Activated CD4-positive, alpha-beta T cell treated with anti-CD3 and anti-CD28 coated beads, Interleukin-2, amount 50 U/mL, for 24 hours (primary cell): Measurements from ENCODE around the gene RGS3.
A peak's percentile ranks its signal among the peaks of the same experiment; 100 is the strongest.

Experiments
- DNase-seq, 2 donors: peaks; one replicate each; pipeline ENCODE4 v3.0.0-alpha.2; 2020; ENCODE audit warnings: low read depth in 1 of 2, low spot score in 1 of 2

RGS3 gene

GRCh38 chr9:113583511-113584427, 120.2 kb downstream of the RGS3 start:
- DNase-seq: no peak

GRCh38 chr9:113584428-113585084, 121.0 kb downstream of the RGS3 start:
- no peak for DNase-seq

- DNase-seq: no peak
Measured at GRCh38 chr9:113585085-113585442, 121.5 kb downstream of the RGS3 start.

DNA sequence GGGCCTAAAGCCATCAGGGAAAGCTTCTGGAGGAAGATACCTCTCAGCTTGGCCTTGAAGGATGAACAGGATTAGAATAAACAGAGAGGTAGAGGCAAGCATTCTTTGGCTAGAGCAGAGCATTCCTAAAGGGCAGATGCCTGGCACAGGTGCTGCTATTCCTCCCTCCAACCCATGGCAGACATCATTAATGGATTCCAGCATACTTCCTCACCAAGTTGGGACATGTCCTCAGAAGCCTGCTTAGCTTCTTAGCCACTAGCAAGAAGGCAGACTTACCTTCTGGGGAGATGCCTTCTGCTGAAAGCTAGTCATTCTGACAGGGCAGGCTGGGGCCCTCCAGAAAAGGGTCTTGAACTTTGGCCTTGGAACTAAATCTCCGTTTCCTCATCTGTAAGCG, 122.0 kb downstream of the RGS3 start:
- DNase-seq: no peak

DNA sequence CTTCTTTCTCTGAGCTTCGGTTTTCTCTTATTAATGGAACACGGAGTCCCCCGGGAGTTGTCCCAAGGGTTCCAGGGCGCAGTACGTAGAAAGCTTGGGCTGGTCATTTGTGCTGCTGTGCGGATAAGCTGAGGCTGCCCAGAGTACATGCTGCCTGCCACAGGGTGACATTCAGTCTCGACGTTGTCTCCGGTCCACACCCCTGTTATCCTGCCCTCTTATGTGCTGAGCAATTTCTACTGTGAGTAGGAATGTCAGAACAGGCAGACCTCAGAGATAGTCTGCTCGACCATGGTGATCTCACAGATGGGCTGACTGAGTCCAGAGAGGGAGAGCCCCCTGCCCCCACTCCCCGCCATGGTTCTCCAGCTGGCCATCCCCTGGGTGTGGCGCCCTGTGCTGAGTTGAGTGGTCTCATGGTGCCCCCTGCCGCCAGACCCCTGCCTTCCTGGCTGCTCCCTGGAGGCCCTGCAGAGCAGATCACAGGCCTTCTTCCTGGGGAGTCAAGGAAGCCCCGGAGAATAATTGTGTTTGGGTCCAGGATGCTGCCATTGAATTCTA, 124.0 kb downstream of the RGS3 start:
- no peak for DNase-seq

GRCh38 chr9:113588242-113588810, 124.8 kb downstream of the RGS3 start:
- DNase-seq: no peak

DNA sequence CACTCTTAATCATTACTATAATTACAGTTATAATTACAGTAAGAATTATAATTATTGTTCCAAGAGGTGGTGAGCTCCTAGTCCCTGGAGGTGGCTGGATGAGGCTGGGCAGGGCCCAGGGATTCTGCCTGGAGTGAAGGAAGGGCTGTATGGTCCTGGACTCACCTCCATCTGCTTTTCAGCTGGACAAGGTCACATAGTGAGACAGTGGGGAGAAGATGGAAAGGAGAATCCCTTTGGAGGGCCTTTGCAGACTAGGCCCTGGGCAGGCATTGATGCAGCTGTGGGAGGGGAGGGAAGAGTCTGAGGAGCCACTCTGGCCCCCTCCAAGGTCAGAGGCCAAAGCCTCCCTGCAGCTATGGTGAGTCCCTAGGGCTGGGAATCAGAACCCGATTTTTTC, 125.4 kb downstream of the RGS3 start:
- DNase-seq: no peak

DNA sequence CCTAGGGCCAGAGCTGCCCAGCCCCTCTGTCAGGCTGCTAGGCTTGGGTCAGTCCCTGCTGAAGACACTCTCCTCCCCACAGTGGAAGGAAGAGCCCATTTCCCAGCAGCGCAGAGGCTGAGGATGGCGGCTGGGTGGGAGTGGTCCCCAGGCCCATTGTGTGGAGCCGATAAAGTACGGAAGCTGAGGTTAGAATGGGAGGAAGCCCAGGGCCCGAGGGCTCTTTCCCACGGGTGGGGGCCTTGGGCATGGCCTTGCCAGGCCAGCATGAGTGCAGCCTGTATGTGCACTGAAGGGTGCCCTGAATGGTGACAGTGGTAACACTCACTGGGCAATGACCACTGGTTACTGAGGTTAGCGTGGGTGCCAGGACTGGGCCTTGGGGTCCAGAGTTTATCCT, 125.9 kb downstream of the RGS3 start:
- DNase-seq: no peak

- DNase-seq: no peak
Measured at GRCh38 chr9:113589890-113590289, 126.4 kb downstream of the RGS3 start.

DNA sequence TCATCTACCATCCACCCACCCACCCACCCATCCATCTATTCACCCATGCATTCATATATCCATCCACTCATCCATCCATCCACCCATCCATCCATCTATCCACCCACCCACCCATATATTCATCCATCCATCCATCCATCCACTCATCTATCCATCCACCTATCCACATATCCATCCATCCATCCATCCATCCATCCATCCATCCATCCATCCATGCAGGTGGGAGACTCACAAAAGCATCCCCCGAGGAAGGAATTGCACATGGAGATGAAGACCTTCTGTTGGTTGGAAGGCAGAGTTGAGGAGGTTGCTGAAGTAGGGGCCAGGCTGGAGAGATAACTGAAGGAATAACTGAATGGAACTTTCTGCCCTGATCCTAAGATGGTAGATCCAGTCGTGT, 126.9 kb downstream of the RGS3 start:
- DNase-seq: no peak

- DNase-seq: peak; percentile 50 to 52
Measured at GRCh38 chr9:113590991-113591898, 127.7 kb downstream of the RGS3 start.

- DNase-seq: no peak
Measured at GRCh38 chr9:113591899-113592625, 128.5 kb downstream of the RGS3 start.

DNA sequence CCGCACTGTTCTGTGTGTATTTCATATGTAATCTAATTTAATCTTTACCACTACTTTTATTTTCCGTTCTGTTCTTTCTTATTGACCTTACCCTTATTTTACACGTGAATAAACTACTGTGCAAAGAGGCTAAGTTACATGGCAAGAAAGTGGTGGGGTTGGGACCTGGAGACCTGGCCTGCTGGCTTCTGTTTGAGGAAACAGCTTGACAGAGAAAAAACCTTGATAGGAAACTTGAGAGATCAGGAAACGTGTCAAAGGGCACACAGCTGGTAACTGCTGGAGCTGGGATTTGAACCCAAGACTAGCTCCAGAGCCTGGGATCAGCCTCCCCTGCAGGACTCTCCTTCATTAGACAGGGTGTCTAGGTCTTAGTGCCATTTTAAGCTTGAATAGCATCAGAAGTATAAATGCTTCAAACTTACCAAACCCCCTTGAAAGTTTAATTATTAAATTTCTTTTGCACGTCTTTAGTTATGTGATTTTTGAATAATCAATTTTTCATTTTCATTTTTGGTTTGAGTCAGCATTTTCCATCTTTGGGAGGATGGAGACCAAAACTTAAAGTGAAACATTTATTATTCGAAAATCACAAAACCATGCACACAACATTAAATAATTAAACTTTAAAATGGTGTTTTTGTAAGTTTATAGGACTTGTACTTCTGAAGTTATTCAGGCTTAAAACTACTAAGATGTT, 129.5 kb downstream of the RGS3 start:
- no peak for DNase-seq

- DNase-seq: no peak
Measured at GRCh38 chr9:113593682-113594281, 130.3 kb downstream of the RGS3 start.

GRCh38 chr9:113594484-113595299, 131.2 kb downstream of the RGS3 start:
- no peak for DNase-seq

- no peak for DNase-seq
Measured at GRCh38 chr9:113596616-113597320, 133.2 kb downstream of the RGS3 start.

DNA sequence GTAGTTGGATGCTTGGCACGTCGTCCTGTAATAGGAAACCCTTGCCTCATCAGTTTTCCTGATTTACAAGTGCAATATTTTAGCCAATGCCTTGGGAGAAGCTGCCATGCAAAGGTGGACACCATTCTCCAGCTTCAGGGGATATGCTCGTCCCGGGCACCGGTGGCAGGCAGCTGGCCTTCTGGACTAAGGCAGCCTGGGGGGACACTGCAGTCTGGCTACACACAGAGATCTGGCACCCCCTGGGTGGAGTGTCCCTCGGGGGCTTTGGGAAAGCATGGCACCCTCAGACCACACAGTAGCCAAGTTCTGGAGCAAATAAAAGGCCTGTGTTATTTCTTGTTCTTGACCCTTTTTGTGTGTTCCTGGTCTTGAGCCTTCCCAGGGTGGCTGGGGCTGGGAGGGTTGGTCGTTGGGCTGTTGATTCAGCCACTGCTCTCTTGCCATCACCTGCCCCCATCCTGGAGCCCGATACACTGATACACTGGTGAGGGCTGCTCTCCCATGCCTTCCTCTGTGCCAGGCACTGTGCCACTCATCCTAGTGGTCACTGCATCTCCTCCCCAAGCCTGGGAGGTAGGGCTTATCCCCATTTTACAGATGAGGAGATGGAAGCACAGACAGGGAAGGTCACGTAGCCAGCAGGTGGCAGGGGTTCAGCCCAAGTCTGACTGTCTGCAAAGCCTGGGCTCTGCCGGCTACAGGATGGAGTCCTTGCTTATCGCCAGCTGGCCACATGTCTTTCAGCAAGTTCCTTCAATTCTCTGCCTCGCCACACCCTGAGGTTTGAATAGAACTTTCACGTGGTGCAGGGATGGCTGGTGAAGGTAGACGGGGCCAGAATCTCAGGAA, 134.1 kb downstream of the RGS3 start:
- no peak for DNase-seq
